ENCODE measurements around the gene LRRC8B. TPM values are rescaled to one million over a fixed set of nuclear protein-coding genes. Genes with fewer than 3 reads are reported as not detected.

LRRC8B gene
- total and polyA plus RNA-seq, 2 donors (not counting 1 experiment from before 2014, with no cell fraction given): 0.83 to 2.8 TPM

GRCh38 chr1:89487972-89488371 is 36.7 kb upstream of the LRRC8B start:
- Histone ChIP-seq H3K9me3 (ENCODE audit: control insufficient read depth, insufficient read depth, low read depth, low read length) (no peaks in the 10 kb centered on the region), H2AFZ (ENCODE audit: low read length) (no peak overlapping the region), H3K4me1 (ENCODE audit: control insufficient read depth, extremely low read depth, insufficient read depth, low read length) (no peaks in the 10 kb centered on the region), H3K4me3 (replicated peaks in 1 of 4; ENCODE audit: control extremely low read depth in 1 of 4, insufficient read depth in 1 of 4, low read depth in 3 of 4, low read length in 4 of 4) (no peak overlapping the region), H3K27me3 (ENCODE audit: control insufficient read depth, insufficient read depth, low read length) (no peaks in the 10 kb centered on the region), H3K4me2 (ENCODE audit: extremely low read depth, insufficient read depth, low read length) (no peak overlapping the region), H3K36me3 (ENCODE audit: control insufficient read depth, insufficient read depth, low read length) (no peaks in the 10 kb centered on the region), H4K20me1 (ENCODE audit: control insufficient read depth, extremely low read depth, insufficient read depth, low read length) (no peaks in the 10 kb centered on the region), H3K79me2 (ENCODE audit: control insufficient read depth, insufficient read depth, low read length) (no peaks in the 10 kb centered on the region), H3K9ac (ENCODE audit: insufficient read depth, low read length) (no peak overlapping the region), H3K27ac (ENCODE audit: insufficient read depth, low read length) (no peak overlapping the region)
- DNase-seq (ENCODE audit: low read depth in 2 of 2): no peak
- TF ChIP-seq CTCF (conservative IDR thresholded peaks at IDR 0.05 in 1 of 2, IDR thresholded peaks at IDR 0.05 in 1 of 2; ENCODE audit: low read depth in 1 of 2, low read length in 2 of 2): no peak
- no peak for TF ChIP-seq EZH2 (IDR thresholded peaks at IDR 0.05; ENCODE audit: low read length, missing control alignments)

- DNase-seq (ENCODE audit: low read depth in 2 of 2): peak; percentile 62 to 68
- Histone ChIP-seq H3K27me3 (ENCODE audit: control insufficient read depth, insufficient read depth, low read length) (no peaks in the 10 kb centered on the region), H3K79me2 (ENCODE audit: control insufficient read depth, insufficient read depth, low read length) (no peaks in the 10 kb centered on the region), H3K27ac (ENCODE audit: insufficient read depth, low read length) (no peak overlapping the region), H4K20me1 (ENCODE audit: control insufficient read depth, extremely low read depth, insufficient read depth, low read length) (no peaks in the 10 kb centered on the region), H3K9ac (ENCODE audit: insufficient read depth, low read length) (no peak overlapping the region), H3K4me2 (ENCODE audit: extremely low read depth, insufficient read depth, low read length) (no peak overlapping the region), H3K9me3 (ENCODE audit: control insufficient read depth, insufficient read depth, low read depth, low read length) (no peaks in the 10 kb centered on the region), H3K4me3 (replicated peaks in 1 of 4; ENCODE audit: control extremely low read depth in 1 of 4, insufficient read depth in 1 of 4, low read depth in 3 of 4, low read length in 4 of 4) (no peak overlapping the region), H2AFZ (ENCODE audit: low read length) (no peak overlapping the region), H3K4me1 (ENCODE audit: control insufficient read depth, extremely low read depth, insufficient read depth, low read length) (no peaks in the 10 kb centered on the region), H3K36me3 (ENCODE audit: control insufficient read depth, insufficient read depth, low read length) (no peaks in the 10 kb centered on the region)
- TF ChIP-seq CTCF (conservative IDR thresholded peaks at IDR 0.05 in 1 of 2, IDR thresholded peaks at IDR 0.05 in 1 of 2; ENCODE audit: low read depth in 1 of 2, low read length in 2 of 2): no peak
- no peak for TF ChIP-seq EZH2 (IDR thresholded peaks at IDR 0.05; ENCODE audit: low read length, missing control alignments)
Observed at GRCh38 chr1:89489047-89489729, 35.4 kb upstream of the LRRC8B start.

GRCh38 chr1:89490389-89490788 is 34.2 kb upstream of the LRRC8B start:
- H3K9ac ChIP-seq (ENCODE audit: insufficient read depth, low read length): no peak overlapping the region
- no peaks in the 10 kb centered on the region for H3K9me3 ChIP-seq (ENCODE audit: control insufficient read depth, insufficient read depth, low read depth, low read length)
- no peak for DNase-seq (ENCODE audit: low read depth in 2 of 2)
- H3K36me3 ChIP-seq (ENCODE audit: control insufficient read depth, insufficient read depth, low read length): no peaks in the 10 kb centered on the region
- H2AFZ ChIP-seq (ENCODE audit: low read length): no peak overlapping the region
- no peaks in the 10 kb centered on the region for H3K4me1 ChIP-seq (ENCODE audit: control insufficient read depth, extremely low read depth, insufficient read depth, low read length)
- H4K20me1 ChIP-seq (ENCODE audit: control insufficient read depth, extremely low read depth, insufficient read depth, low read length): no peaks in the 10 kb centered on the region
- no peak for TF ChIP-seq CTCF (conservative IDR thresholded peaks at IDR 0.05 in 1 of 2, IDR thresholded peaks at IDR 0.05 in 1 of 2; ENCODE audit: low read depth in 1 of 2, low read length in 2 of 2)
- TF ChIP-seq EZH2 (IDR thresholded peaks at IDR 0.05; ENCODE audit: low read length, missing control alignments): no peak
- H3K4me3 ChIP-seq (replicated peaks in 1 of 4; ENCODE audit: control extremely low read depth in 1 of 4, insufficient read depth in 1 of 4, low read depth in 3 of 4, low read length in 4 of 4): no peak overlapping the region
- no peaks in the 10 kb centered on the region for H3K27me3 ChIP-seq (ENCODE audit: control insufficient read depth, insufficient read depth, low read length)
- H3K79me2 ChIP-seq (ENCODE audit: control insufficient read depth, insufficient read depth, low read length): no peaks in the 10 kb centered on the region
- no peak overlapping the region for H3K27ac ChIP-seq (ENCODE audit: insufficient read depth, low read length)
- H3K4me2 ChIP-seq (ENCODE audit: extremely low read depth, insufficient read depth, low read length): no peak overlapping the region

All from fibroblast of lung (primary cell).